Peyer's patch (tissue), 4 donors: ENCODE data around the gene CCDC57. TPM values are rescaled to one million over a fixed set of nuclear protein-coding genes. Genes with fewer than 3 reads are reported as not detected.

Experiments used
- DNase-seq, 3 donors: peaks; one replicate each; pipeline ENCODE4 v3.0.0-alpha.2; 2017 to 2019
- H3K27ac ChIP-seq, 4 donors: fragments of 200-600 bp; sonication (generic); one replicate each; pipeline ENCODE4 v1.5.1; 2016 to 2019
- H3K27me3 ChIP-seq, 2 donors: fragments of 200-600 bp; sonication (generic); one replicate each; pipeline ENCODE4 v1.5.1; 2019
- H3K36me3 ChIP-seq, 3 donors: fragments of 200-600 bp; sonication (generic); one replicate each; pipeline ENCODE4 v1.5.1; 2016 to 2019
- H3K4me1 ChIP-seq, 4 donors: fragments of 200-600 bp; sonication (generic); one replicate each; pipeline ENCODE4 v1.5.1; 2016 to 2019
- H3K4me3 ChIP-seq, 4 donors: fragments of 200-600 bp; sonication (generic); 1 replicate in 3 of 4; 2 replicates in 1 of 4; pipeline ENCODE4 v1.5.1; 2016 to 2019; ENCODE audit warnings: mild to moderate bottlenecking in 1 of 4
- H3K9me3 ChIP-seq, 4 donors: fragments of 200-600 bp; sonication (generic); one replicate each; pipeline ENCODE4 v1.5.1; 2016 to 2019; ENCODE audit warnings: mild to moderate bottlenecking in 1 of 4
- CTCF ChIP-seq, 6 experiments: fragments of 450-650 bp in 4 of 6; fragments of 200-600 bp in 2 of 6; sonication (generic) in 1 of 6; IDR thresholded peaks; one replicate each; pipeline ENCODE4 v1.5.1; 2017 to 2019; ENCODE audit warnings: antibody characterized with exemption in 6 of 6, mild to moderate bottlenecking in 3 of 6, moderate library complexity in 1 of 6
- POLR2A ChIP-seq, 2 donors: fragments of 450-650 bp; IDR thresholded peaks; one replicate each; pipeline ENCODE4 v1.5.1; 2017; ENCODE audit warnings: antibody characterized with exemption in 2 of 2, mild to moderate bottlenecking in 2 of 2, moderate library complexity in 2 of 2
- total RNA-seq, 4 donors: library from RNA; depleted of rRNA; stranded (reverse); fragments of >200 nt; gene quantifications; one replicate each; pipeline ENCODE4 v1.1.0, GENCODE V29; 2016

CCDC57 gene
- total RNA-seq, 4 donors from 2014 or later = 28.2 to 144 (median 79.8) TPM

GRCh38 chr17:82058855-82059249 lies 153.8 kb downstream of the CCDC57 start:
- Histone ChIP-seq H3K36me3 (peaks cover 0 to 99% (median 0%) of the 10 kb centered on the region in 3 donors), H3K27ac (no peak overlapping the region), H3K4me1 (peaks cover 0 to 7% (median 1%) of the 10 kb centered on the region in 4 donors), H3K9me3 (no peaks in the 10 kb centered on the region), H3K27me3 (no peaks in the 10 kb centered on the region), H3K4me3 (no peak overlapping the region)
- no peak for TF ChIP-seq CTCF (IDR thresholded peaks at IDR 0.05)
- TF ChIP-seq POLR2A (IDR thresholded peaks at IDR 0.05) = no peak
- DNase-seq = no peak

GRCh38 chr17:82058230-82058854 lies 154.3 kb downstream of the CCDC57 start:
- TF ChIP-seq POLR2A (IDR thresholded peaks at IDR 0.05) = no peak
- no peak for TF ChIP-seq CTCF (IDR thresholded peaks at IDR 0.05)
- no peak for DNase-seq
- Histone ChIP-seq H3K36me3 (peaks cover 0 to 98% (median 0%) of the 10 kb centered on the region in 3 donors), H3K4me1 (peaks cover 0 to 7% (median under 1%) of the 10 kb centered on the region in 4 donors), H3K4me3 (no peak overlapping the region), H3K9me3 (no peaks in the 10 kb centered on the region), H3K27me3 (no peaks in the 10 kb centered on the region), H3K27ac (no peak overlapping the region)

GRCh38 chr17:82056729-82057621 lies 155.7 kb downstream of the CCDC57 start:
- H3K27me3 ChIP-seq = no peaks in the 10 kb centered on the region
- H3K27ac ChIP-seq = no peak overlapping the region
- H3K9me3 ChIP-seq = no peaks in the 10 kb centered on the region
- H3K36me3 ChIP-seq = peaks cover 0 to 84% (median 0%) of the 10 kb centered on the region in 3 donors
- H3K4me3 ChIP-seq = no peak overlapping the region
- peaks cover 0 to 20% (median 12%) of the 10 kb centered on the region in 4 donors for H3K4me1 ChIP-seq
- DNase-seq = no peak
- TF ChIP-seq POLR2A (IDR thresholded peaks at IDR 0.05) = no peak
- TF ChIP-seq CTCF (IDR thresholded peaks at IDR 0.05) = no peak

GRCh38 chr17:82055965-82056728 lies 156.5 kb downstream of the CCDC57 start:
- Histone ChIP-seq H3K36me3 (peaks cover 0 to 76% (median 0%) of the 10 kb centered on the region in 3 donors), H3K27ac (no peak overlapping the region), H3K4me3 (no peak overlapping the region), H3K4me1 (peaks cover 0 to 20% (median 13%) of the 10 kb centered on the region in 4 donors), H3K27me3 (no peaks in the 10 kb centered on the region), H3K9me3 (no peaks in the 10 kb centered on the region)
- DNase-seq = no peak
- no peak for TF ChIP-seq POLR2A (IDR thresholded peaks at IDR 0.05)

- Histone ChIP-seq H3K27ac (no peak overlapping the region), H3K9me3 (no peaks in the 10 kb centered on the region), H3K4me3 (no peak overlapping the region), H3K36me3 (peaks cover 0 to 69% (median 0%) of the 10 kb centered on the region in 3 donors), H3K4me1 (peaks cover 0 to 29% (median 21%) of the 10 kb centered on the region in 4 donors), H3K27me3 (no peaks in the 10 kb centered on the region)
- TF ChIP-seq CTCF (IDR thresholded peaks at IDR 0.05) (no peak), POLR2A (IDR thresholded peaks at IDR 0.05) (no peak)
- no peak for DNase-seq
Measured at GRCh38 chr17:82055023-82055964, 157.3 kb downstream of the CCDC57 start.
